ENCODE results near the gene FAM222A. TPM values are rescaled to one million over a fixed set of nuclear protein-coding genes. Genes with fewer than 3 reads are reported as not detected.

The FAM222A gene
- polyA plus RNA-seq, 1 donor from 2014 or later: 8.5 TPM

DNA sequence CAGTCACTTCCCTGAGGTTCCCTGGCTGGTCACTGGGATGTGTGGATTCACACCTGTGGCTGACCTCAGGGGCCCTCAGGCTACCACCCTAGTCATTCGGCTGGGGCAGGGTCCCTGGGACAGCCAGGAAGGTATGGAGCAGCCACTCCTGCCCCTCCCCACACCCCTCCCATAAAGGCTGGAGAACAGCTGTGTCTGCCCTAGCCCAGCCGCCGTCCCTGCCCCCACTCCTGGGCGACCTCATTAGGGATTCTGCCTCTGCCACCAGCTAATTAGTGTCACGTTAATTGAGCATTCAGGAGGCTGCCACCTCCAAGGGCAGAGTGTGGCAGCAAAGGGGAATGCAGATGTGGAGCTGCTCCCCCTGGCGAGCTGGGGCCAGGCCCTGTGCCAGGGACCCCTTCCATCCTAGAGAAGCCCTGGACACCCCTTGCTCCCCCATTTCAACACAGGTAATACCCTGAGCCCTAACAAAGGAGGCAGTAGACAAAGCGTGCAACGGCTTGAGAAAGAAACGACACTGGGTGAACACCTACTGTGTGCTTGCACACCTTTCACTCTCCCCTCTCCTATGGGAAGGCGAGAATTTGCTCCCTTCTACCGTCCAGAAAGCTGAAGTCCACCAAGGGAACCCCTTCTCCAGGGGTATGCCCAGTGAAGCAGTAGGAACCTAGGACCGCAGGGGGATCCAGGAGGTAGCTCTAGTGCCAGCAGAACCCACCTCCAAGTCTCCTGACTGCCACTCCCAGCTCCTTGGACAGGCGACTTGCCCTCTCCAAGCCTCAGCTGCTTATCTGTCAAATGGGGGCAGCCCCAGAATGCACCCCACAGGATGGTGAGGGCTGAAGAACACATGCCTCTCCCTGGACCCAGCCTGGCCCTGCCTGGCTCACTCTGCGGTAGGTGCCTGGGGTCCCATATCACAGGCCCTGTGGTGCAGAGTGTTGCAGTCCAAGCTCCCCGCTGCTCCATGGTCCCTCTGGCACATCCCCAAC lies 45.1 kb downstream of the FAM222A start:
- Histone ChIP-seq H3K4me2 (ENCODE audit: low read length) (no peak overlapping the region), H3K9me2 (ENCODE audit: insufficient read depth, low read length) (no peaks in the 10 kb centered on the region), H4K20me1 (ENCODE audit: insufficient read depth) (no peaks in the 10 kb centered on the region), H3K79me2 (replicated peaks; ENCODE audit: insufficient read depth, low read length) (peaks cover 36% of the 10 kb centered on the region), H3K9ac (ENCODE audit: low read length) (no peak overlapping the region), H2AFZ (ENCODE audit: low read depth, low read length) (no peak overlapping the region), H3K36me3 (ENCODE audit: insufficient read depth, low read length) (no peaks in the 10 kb centered on the region), H3K27ac (ENCODE audit: low read length) (no peak overlapping the region), H3K4me3 (ENCODE audit: low read length) (no peak overlapping the region), H3F3A (ENCODE audit: insufficient read depth, low read length, poor library complexity, severe bottlenecking) (no peaks in the 10 kb centered on the region), H3K9me3 (ENCODE audit: low read length) (no peaks in the 10 kb centered on the region), H3K27me3 (ENCODE audit: insufficient read depth, low read depth, low read length) (no peaks in the 10 kb centered on the region)
- TF ChIP-seq RAD21 (conservative IDR thresholded peaks at IDR 0.05) (no peak), MXI1 (conservative IDR thresholded peaks at IDR 0.05; ENCODE audit: poor library complexity, severe bottlenecking) (no peak)
- TF ChIP-seq, protein P1, sequence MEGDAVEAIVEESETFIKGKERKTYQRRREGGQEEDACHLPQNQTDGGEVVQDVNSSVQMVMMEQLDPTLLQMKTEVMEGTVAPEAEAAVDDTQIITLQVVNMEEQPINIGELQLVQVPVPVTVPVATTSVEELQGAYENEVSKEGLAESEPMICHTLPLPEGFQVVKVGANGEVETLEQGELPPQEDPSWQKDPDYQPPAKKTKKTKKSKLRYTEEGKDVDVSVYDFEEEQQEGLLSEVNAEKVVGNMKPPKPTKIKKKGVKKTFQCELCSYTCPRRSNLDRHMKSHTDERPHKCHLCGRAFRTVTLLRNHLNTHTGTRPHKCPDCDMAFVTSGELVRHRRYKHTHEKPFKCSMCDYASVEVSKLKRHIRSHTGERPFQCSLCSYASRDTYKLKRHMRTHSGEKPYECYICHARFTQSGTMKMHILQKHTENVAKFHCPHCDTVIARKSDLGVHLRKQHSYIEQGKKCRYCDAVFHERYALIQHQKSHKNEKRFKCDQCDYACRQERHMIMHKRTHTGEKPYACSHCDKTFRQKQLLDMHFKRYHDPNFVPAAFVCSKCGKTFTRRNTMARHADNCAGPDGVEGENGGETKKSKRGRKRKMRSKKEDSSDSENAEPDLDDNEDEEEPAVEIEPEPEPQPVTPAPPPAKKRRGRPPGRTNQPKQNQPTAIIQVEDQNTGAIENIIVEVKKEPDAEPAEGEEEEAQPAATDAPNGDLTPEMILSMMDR (IDR thresholded peaks at IDR 0.05; ENCODE audit: poor library complexity, severe bottlenecking): no peak

DNA sequence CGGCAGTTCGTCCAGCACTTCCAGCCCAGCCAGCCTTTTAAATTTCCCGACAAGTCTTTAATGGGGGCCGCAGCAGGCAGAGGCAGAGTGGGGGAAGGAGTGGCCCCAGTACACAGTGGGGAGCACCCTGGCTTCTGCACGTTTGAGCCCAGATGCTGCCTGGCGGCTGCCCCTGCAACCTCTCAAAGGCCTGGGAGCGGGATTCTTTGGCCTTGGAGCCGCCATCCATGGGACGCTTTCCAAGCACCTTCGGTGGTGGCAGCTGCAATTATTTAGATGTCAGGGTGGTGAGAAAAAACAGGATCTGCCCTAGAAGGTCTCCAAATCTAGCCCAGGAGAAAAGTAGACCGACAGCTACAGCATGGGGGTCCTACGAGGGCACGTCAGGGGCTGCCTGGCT lies 46.0 kb downstream of the FAM222A start:
- Histone ChIP-seq H3K27ac (ENCODE audit: low read length) (no peak overlapping the region), H3K4me3 (ENCODE audit: low read length) (no peak overlapping the region), H3K9ac (ENCODE audit: low read length) (no peak overlapping the region)

DNA sequence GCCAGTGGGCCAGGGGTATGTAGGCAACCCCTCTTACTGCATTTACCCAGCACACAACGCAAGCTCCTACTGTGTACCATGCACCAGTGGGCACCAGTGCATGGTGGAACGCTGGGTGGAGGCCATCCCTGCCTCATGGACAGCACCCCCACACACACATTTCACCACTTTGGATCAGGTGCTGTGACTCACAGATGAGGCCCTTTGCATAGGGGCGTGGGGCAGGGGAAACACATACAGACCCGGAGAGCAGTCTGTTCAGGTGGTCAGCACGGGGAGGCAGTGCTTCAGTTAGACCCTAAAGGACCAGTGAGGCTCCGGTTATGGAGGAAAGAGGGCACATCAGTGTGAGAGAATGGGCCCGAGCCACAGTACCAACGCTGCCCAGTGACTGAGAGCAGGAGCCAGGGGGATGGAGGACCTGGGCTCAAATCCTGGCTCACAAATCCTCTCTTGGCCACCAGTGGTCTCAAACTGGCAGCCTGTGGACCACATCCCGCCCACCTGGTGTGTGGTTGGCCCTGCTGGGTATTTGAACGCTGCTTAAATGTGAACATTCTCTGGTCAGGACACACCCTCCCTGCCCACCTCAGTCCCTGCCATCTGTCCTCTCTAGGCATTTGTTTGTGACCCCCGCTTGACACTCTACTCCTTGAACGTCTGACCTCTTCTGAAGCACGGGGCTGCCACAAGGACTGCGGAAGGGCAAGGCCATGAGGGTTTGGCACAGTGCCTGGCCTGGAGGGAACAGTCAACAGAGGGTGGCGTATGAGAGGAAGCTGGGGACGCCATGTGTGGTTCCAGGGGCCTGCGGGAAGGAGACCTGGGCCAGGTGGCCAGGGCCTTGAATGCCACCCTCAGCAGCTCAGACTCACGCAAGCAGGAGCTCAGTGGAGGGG lies 46.7 kb downstream of the FAM222A start:
- no peak overlapping the region for H3K4me2 ChIP-seq (ENCODE audit: low read length)
- no peak overlapping the region for H3K27ac ChIP-seq (ENCODE audit: low read length)
- H3K9me2 ChIP-seq (ENCODE audit: insufficient read depth, low read length): no peaks in the 10 kb centered on the region
- no peak overlapping the region for H3K4me3 ChIP-seq (ENCODE audit: low read length)
- H2AFZ ChIP-seq (ENCODE audit: low read depth, low read length): no peak overlapping the region
- no peaks in the 10 kb centered on the region for H4K20me1 ChIP-seq (ENCODE audit: insufficient read depth)
- H3K79me2 ChIP-seq (replicated peaks; ENCODE audit: insufficient read depth, low read length): peaks cover 36% of the 10 kb centered on the region
- H3K36me3 ChIP-seq (ENCODE audit: insufficient read depth, low read length): no peaks in the 10 kb centered on the region
- H3K27me3 ChIP-seq (ENCODE audit: insufficient read depth, low read depth, low read length): no peaks in the 10 kb centered on the region
- H3K9me3 ChIP-seq (ENCODE audit: low read length): no peaks in the 10 kb centered on the region
- H3K9ac ChIP-seq (ENCODE audit: low read length): no peak overlapping the region
- no peak for TF ChIP-seq SMC3 (conservative IDR thresholded peaks at IDR 0.05; ENCODE audit: poor library complexity)
- H3F3A ChIP-seq (ENCODE audit: insufficient read depth, low read length, poor library complexity, severe bottlenecking): no peaks in the 10 kb centered on the region

More for the DNA sequence above, 46.0 kb downstream of the FAM222A start:
- H3F3A ChIP-seq (ENCODE audit: insufficient read depth, low read length, poor library complexity, severe bottlenecking): no peaks in the 10 kb centered on the region
- no peaks in the 10 kb centered on the region for H3K9me2 ChIP-seq (ENCODE audit: insufficient read depth, low read length)
- no peaks in the 10 kb centered on the region for H3K9me3 ChIP-seq (ENCODE audit: low read length)
- H3K36me3 ChIP-seq (ENCODE audit: insufficient read depth, low read length): no peaks in the 10 kb centered on the region
- no peaks in the 10 kb centered on the region for H3K27me3 ChIP-seq (ENCODE audit: insufficient read depth, low read depth, low read length)
- H3K4me2 ChIP-seq (ENCODE audit: low read length): no peak overlapping the region
- no peaks in the 10 kb centered on the region for H4K20me1 ChIP-seq (ENCODE audit: insufficient read depth)
- H2AFZ ChIP-seq (ENCODE audit: low read depth, low read length): no peak overlapping the region
- TF ChIP-seq SMC3 (conservative IDR thresholded peaks at IDR 0.05; ENCODE audit: poor library complexity): no peak
- H3K79me2 ChIP-seq (replicated peaks; ENCODE audit: insufficient read depth, low read length): peaks cover 36% of the 10 kb centered on the region

All from neural cell (in vitro differentiated cells).